HUES6 (cell line): Measurements from ENCODE around the gene TMEM131L.
"Not testable (repeated sequence)": the region's sequence is repeated elsewhere in the genome, so short reads cannot be mapped to it uniquely, and the experiment has no call there.

Experiments
- H3K27ac ChIP-seq: 2 replicates; pipeline ENCODE4 v1.7.0; 2013; ENCODE audit warnings: low read depth, mild to moderate bottlenecking, low read length, inconsistent platforms
- H3K27me3 ChIP-seq: 2 replicates; pipeline ENCODE4 v1.6.1; 2013; ENCODE audit warnings: low read length; ENCODE audit not compliant: control insufficient read depth, insufficient read depth
- H3K36me3 ChIP-seq: 2 replicates; pipeline ENCODE4 v1.6.1; 2013; ENCODE audit warnings: low read length; ENCODE audit not compliant: control insufficient read depth, insufficient read depth
- H3K4me1 ChIP-seq: 2 replicates; pipeline ENCODE4 v1.6.1; 2013; ENCODE audit warnings: low read length; ENCODE audit not compliant: control insufficient read depth, insufficient read depth
- H3K4me3 ChIP-seq: 2 replicates; pipeline ENCODE4 v1.5.1; 2013; ENCODE audit warnings: low read depth, low read length
- H3K9ac ChIP-seq: one replicate; pipeline ENCODE4 v1.6.1; 2013; ENCODE audit warnings: mild to moderate bottlenecking, low read length
- H3K9me3 ChIP-seq: 2 replicates; pipeline ENCODE4 v1.6.1; 2013; ENCODE audit warnings: low read depth, low read length; ENCODE audit not compliant: control insufficient read depth, insufficient read depth

The TMEM131L gene

GRCh38 chr4:153449338-153449737 lies 16.8 kb upstream of the TMEM131L start:
- no peaks in the 10 kb centered on the region for H3K36me3 ChIP-seq
- no peak overlapping the region for H3K27ac ChIP-seq

GRCh38 chr4:153450544-153450917 lies 15.6 kb upstream of the TMEM131L start:
- no peaks in the 10 kb centered on the region for H3K9me3 ChIP-seq
- H3K9ac ChIP-seq: no peak overlapping the region
- no peaks in the 10 kb centered on the region for H3K27me3 ChIP-seq
- no peaks in the 10 kb centered on the region for H3K36me3 ChIP-seq
- H3K4me3 ChIP-seq: no peak overlapping the region
- peaks cover 12% of the 10 kb centered on the region for H3K4me1 ChIP-seq
- H3K27ac ChIP-seq: no peak overlapping the region

More at GRCh38 chr4:153449338-153449737, 16.8 kb upstream of the TMEM131L start:
- no peak overlapping the region for H3K9ac ChIP-seq
- H3K27me3 ChIP-seq: no peaks in the 10 kb centered on the region
- peaks cover 12% of the 10 kb centered on the region for H3K4me1 ChIP-seq
- no peak overlapping the region for H3K4me3 ChIP-seq
- H3K9me3 ChIP-seq: no peaks in the 10 kb centered on the region

DNA sequence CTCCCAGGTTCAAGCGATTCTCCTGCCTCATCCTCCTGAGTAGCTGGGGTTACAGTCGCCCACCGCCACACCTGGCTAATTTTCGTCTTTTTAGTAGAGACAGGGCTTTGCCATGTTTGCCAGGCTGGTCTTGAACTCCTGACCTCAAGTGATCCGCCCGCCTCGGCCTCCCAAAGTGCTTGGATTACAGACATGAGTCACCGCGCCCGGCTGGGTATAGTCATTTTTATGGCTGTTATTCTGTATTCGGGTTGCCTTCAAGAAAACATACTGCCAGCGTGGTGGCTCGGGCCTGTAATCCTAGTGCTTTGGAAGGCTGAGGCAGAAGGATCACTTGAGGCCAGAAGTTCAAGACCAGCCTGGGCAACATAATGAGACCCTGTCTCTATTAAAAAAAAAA lies 15.0 kb upstream of the TMEM131L start:
- not testable (repeated sequence) for H3K27me3 ChIP-seq, H3K9ac ChIP-seq, H3K27ac ChIP-seq, H3K36me3 ChIP-seq, H3K4me3 ChIP-seq, H3K9me3 ChIP-seq
- H3K4me1 ChIP-seq: peaks cover 12% of the 10 kb centered on the region

DNA sequence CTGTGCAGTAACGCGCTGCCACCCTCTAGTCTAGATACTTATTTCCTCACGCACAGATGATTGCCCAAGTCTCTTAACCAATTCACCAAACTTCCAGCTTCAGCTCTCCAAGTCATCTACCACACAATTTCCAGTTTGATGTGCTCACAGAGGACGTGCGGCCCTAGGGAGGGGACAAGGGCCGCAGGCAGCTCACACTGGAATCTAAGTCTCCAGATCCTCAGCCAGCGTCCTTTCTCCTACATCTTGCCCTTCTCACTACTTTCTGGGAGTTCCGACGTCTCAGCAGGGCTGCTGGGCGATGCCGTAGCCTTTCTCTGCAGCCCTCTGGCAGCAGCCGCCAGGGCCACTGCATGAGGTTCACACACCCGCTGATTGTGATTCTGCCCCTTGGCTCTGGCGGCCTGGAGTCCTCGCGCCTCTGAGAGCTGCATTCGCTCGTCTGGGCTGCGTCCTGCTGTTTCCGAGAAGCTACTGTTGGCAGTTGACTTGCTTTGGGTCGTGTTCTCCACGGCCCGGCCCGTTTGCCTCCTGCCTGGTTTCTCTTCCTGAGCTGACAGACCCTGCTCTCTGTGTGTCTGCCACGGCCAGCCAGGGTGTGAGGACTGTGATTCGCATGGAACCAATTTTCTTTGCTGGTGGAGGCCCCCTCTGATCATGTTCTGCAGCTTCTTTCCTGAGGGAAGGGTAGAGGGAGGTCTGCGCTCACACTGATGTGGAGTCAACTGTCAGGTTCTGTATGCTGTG lies 14.1 kb upstream of the TMEM131L start:
- Histone ChIP-seq H3K27ac (no peak overlapping the region), H3K9me3 (no peaks in the 10 kb centered on the region), H3K4me3 (no peak overlapping the region), H3K36me3 (no peaks in the 10 kb centered on the region), H3K9ac (no peak overlapping the region), H3K27me3 (no peaks in the 10 kb centered on the region), H3K4me1 (peaks cover 12% of the 10 kb centered on the region)

DNA sequence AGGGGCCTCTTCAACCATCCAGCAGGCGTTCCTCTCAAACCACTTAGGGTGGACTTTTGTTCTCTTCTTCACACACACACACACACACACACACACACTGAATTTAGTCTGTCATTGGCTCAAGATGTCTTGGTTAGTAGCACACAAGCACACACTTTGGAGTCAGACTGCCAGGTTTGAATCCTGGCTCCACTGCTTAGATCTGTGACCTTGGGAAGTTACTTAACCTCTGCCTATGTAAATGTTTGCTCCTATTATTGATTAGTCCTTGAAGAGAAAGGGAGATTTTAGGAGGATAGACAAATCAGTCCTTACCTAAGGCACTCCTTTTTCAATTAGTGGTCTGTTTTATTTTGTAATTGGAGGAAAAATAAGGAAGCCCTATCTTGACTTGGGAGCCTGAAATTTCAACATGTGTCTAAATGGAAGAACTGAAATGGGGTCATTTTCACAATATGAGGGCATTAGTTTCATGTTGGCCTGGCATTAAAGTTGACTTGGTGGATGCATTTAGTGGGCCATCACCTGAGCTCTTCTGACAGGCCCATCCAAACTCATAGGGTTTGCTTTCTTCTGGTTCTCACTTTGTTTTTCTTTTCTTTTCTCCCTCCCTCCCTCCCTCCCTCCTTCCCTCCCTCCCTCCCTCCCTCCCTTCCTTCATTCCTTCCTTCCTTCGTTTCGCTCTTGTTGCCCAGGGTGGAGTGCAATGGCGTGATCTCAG lies 13.3 kb upstream of the TMEM131L start:
- Histone ChIP-seq H3K27me3 (no peaks in the 10 kb centered on the region), H3K4me1 (peaks cover 12% of the 10 kb centered on the region), H3K9ac (no peak overlapping the region), H3K9me3 (no peaks in the 10 kb centered on the region), H3K27ac (no peak overlapping the region), H3K4me3 (no peak overlapping the region), H3K36me3 (no peaks in the 10 kb centered on the region)

GRCh38 chr4:153453402-153453801 lies 12.8 kb upstream of the TMEM131L start:
- Histone ChIP-seq H3K27ac (no peak overlapping the region), H3K9me3 (no peaks in the 10 kb centered on the region), H3K4me1 (peaks cover 12% of the 10 kb centered on the region), H3K36me3 (no peaks in the 10 kb centered on the region), H3K27me3 (no peaks in the 10 kb centered on the region), H3K4me3 (no peak overlapping the region), H3K9ac (no peak overlapping the region)

DNA sequence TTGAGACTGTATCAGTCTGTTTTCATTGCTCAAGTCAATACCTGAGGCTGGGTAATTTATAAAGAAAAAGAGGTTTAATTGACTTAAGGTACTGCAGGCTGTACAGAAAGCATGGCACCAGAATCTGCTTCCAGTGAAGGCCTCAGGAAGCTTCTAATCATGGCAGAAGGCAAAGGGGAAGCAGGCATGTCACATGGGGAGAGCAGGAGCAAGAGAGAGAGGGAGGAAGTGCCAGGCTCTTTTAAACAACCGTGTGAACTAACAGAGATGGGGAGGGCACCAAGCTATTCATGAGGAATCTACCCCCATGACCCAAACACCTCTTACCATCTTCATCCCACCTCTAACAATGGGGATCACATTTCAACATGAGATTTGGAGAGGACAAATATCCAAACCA lies 7.2 kb upstream of the TMEM131L start:
- Histone ChIP-seq H3K27me3 (no peaks in the 10 kb centered on the region), H3K9ac (no peak overlapping the region), H3K36me3 (no peaks in the 10 kb centered on the region), H3K9me3 (no peaks in the 10 kb centered on the region), H3K4me1 (no peaks in the 10 kb centered on the region), H3K4me3 (no peak overlapping the region), H3K27ac (no peak overlapping the region)

- H3K4me1 ChIP-seq, H3K9ac ChIP-seq, H3K4me3 ChIP-seq: not testable (repeated sequence)
These were observed 4.6 kb upstream of the TMEM131L start for GRCh38 chr4:153461549-153461948.

GRCh38 chr4:153464068-153464467 lies 2.1 kb upstream of the TMEM131L start:
- H3K36me3 ChIP-seq: no peaks in the 10 kb centered on the region
- no peak overlapping the region for H3K9ac ChIP-seq
- peaks cover 11% of the 10 kb centered on the region; the same call in 1 of the 2 replicates for H3K27me3 ChIP-seq
- H3K4me1 ChIP-seq: peaks cover 11% of the 10 kb centered on the region
- no peaks in the 10 kb centered on the region for H3K9me3 ChIP-seq
- no peak overlapping the region for H3K4me3 ChIP-seq
- H3K27ac ChIP-seq: no peak overlapping the region

More at GRCh38 chr4:153461549-153461948, 4.6 kb upstream of the TMEM131L start:
- H3K27ac ChIP-seq, H3K9me3 ChIP-seq, H3K36me3 ChIP-seq: not testable (repeated sequence)
- peaks cover 11% of the 10 kb centered on the region; the same call in 1 of the 2 replicates for H3K27me3 ChIP-seq

- peak overlapping the region; percentile 77 for H3K4me3 ChIP-seq
- peaks cover 11% of the 10 kb centered on the region; the same call in 1 of the 2 replicates for H3K27me3 ChIP-seq
- H3K9ac ChIP-seq: no peak overlapping the region
- H3K36me3 ChIP-seq: no peaks in the 10 kb centered on the region
- H3K27ac ChIP-seq: no peak overlapping the region
- peaks cover 11% of the 10 kb centered on the region for H3K4me1 ChIP-seq
- H3K9me3 ChIP-seq: no peaks in the 10 kb centered on the region
These were observed 1.0 kb upstream of the TMEM131L start for GRCh38 chr4:153465140-153465539.

DNA sequence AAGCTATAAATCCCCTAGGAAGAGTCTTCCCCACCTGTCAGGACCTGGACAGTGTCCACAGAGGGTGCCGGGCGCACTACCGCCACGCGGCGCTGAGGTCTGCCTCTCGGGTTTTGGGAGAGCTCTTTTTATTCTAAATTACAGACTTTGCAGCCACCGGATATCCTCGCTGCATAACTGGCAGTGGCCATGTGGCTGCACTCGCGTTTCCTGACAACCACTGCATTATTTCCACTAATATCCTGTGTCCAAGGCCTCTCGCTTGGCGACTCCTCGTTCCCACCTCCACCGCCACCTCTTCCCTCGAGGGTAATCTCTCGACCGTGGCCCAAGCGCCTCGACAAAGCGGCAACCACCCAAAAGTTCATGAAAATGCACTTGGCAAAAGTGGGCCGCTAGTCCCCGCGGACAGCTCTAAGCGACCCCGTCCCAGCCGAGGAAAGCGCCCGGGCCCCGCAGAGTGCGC lies 512 bp upstream of the TMEM131L start:
- Histone ChIP-seq H3K9ac (peak overlapping the region; percentile 78), H3K9me3 (no peaks in the 10 kb centered on the region), H3K27ac (peak overlapping the region; percentile 46; the same call in 1 of the 2 replicates), H3K4me3 (peak overlapping the region; percentile 77), H3K4me1 (peaks cover 13% of the 10 kb centered on the region), H3K36me3 (peaks cover 2% of the 10 kb centered on the region; the same call in 1 of the 2 replicates), H3K27me3 (peaks cover 11% of the 10 kb centered on the region; the same call in 1 of the 2 replicates)
